HG02678 (cell line): Measurements from ENCODE around the gene CEMIP.

ENCODE experiments used
- ATAC-seq: cut with Tn5 transposase; IDR thresholded peaks from one replicate; pipeline ENCODE4 v1.9.1; 2021; ENCODE audit warnings: mild to moderate bottlenecking, moderate library complexity; ENCODE audit not compliant: unreplicated experiment

Gene CEMIP

DNA sequence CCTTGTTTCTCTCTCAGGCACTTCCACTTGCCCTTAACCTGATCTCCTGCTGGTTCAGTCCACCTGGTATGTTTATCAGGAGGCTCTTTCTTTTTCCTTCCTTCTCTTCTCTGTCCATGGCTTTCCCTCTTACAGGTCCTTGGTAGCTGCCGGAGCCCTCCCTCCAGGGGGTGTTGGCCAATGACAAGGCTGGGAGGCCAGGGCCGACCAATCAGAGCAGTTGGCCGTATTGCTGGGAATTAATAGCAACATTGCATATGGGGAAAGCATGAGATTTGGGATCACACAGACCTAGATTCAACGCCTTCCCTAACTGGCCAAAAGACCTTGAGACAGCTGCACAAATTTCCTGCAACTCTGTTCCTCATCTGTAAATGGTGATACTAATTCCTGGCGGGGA, 62.4 kb downstream of the CEMIP start:
- no peak for ATAC-seq

DNA sequence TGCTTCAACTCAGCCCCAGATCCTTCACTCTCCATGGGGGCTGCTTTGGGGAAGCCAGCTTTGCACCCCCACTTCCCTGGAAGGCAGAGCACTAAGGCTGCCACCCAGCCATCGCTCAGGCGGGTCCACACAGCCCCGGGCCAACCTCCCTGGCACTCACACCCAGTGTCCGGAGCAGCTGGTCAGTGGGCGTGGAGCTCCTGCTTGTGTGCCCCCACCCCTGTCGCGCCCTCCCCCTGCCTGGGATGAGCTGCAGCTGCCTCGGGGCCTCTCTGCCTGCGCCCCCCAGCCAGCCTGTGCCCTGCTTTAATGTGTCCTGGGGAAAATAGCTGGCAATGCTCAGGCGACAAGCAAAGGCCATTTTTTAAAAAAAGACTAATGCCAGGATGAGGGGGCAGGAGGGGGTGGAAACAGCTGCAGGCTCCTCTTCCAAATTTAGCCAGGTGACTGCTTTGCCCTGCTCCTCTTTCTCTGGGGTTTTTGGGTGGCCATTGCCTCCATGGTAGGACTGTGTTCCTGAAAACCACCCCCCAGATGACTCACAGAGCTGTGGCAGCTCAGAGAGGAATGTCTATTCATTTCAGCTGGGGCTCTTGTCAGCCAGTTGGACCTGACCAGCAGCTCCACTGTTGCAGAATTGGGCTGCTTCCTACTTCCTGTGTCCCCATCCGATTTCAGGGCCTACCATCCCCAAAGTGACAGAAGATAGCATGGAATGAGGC, 65.0 kb downstream of the CEMIP start:
- ATAC-seq: no peak

DNA sequence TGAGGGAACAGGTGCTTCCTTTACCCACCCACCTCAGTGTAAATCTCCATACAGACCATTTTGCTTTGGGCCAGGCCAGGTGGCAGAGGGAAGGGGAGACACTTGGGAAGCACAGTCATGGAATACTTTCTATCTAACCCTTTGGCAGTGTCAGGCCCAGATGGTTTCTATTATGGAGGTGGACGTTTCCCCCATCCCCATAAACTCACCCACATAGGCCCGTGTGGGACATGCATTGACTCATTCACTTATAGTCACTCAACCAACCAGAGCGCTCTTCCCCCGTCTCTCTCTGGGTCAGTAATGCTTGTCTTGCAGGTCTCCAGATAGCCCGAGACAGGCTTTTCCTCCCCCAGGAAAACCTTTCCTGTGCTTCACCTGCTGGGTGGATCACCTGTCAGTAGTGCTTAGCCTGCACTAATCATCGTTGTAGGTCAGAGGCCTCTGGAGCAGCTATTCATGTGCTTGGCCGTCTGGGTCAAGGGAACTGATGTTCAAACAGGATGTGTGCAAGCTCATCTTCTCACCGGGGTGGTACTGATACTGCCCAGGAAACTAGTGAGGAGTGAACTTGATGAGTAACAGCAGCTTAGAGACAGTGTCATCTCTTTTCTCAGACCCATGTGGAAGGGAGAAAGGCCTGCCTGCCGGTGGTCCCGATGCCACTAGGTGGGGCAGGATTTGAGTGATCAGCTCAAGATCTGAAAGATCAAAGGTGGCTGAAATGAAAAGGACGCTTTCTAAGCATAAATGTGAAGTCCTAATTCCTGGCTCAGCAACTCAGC, 67.1 kb downstream of the CEMIP start:
- no peak for ATAC-seq

DNA sequence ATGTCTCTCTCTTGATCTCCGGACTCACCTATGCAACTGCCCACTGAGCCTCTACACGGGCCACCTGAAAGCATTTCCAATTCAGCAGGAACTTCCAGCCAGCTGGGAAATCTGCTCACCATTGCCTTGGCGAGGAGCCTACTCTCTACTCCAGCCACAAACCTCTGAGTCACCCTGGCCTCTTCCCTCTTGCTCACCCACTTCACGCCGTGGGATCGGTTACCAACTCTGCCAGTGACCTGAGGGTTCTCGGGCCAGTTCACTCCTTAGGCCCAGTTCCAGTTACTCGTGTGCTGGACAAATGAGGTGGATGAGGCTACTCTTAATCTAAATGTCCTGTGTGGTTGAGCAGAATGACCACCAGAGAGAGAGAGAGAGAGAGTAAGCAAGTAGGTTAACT, 70.1 kb downstream of the CEMIP start:
- no peak for ATAC-seq

DNA sequence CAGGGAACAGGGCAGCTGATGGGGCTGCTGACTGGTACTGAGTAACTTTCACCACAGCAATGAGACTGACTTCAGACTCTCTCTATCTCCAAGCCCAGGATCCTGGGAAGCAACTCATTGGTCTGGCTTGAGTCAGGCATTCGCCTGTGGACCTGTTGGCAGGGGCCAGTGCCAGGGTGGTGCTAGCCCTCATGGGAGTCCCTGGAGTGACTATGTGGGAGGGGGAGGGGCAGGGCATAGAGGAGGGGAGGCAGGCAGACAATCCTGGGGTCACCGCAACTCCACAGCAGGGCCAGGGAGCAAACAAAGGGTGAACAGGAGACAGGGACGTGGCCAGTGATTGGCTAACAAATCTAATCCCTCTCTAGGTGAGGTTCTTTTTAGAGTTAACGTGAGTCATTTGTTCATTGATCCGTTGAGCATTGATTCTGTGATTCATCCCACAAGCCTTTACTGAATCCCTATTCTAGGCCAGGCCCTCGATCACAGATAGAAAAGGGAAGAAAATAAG, 71.8 kb downstream of the CEMIP start:
- no peak for ATAC-seq

GRCh38 chr15:80852676-80853075, 73.5 kb downstream of the CEMIP start:
- ATAC-seq: no peak

DNA sequence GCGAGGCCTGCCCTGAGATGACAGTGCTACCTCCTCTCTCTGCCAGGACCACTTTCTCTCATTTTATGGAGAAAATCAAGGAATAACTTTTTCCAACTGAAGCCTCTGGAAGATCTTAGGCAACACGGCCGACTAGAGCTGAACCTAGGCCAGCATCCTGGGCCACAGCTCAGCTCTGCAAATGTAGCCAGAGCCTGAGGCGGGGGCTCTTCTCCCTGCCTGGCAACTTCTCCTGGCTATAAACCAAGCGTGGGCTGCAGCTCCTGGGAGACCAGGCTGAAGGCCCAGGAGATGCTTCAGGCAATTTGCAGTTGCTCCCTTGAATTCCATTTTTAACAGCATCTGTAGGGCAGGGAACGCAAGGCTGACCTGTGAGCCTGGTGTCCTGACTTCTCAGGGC, 74.9 kb downstream of the CEMIP start:
- no peak for ATAC-seq

- ATAC-seq: no peak
These were observed 76.0 kb downstream of the CEMIP start for GRCh38 chr15:80855206-80855605.

DNA sequence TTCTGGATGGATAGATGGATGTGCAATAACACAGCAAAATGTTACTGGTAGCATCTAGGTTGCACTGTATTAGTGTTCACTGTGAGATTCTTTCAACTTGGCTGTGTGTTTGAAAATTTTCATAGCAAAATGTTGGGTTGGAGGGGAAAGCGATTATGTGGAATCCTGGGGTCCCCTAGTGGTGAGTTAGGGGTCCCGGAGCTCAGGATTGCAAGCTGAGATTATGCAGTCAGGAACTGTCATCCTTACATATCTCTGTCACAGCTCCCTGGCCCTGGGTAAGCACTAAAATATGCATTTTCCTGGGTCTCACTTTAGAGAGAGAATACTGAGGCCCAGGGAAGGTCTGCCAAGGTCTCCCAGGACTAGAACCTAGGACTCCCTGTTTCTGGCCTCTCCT, 77.2 kb downstream of the CEMIP start:
- ATAC-seq: no peak

GRCh38 chr15:80856809-80857377, 77.7 kb downstream of the CEMIP start:
- ATAC-seq: no peak

- no peak for ATAC-seq
These were observed 82.6 kb downstream of the CEMIP start for GRCh38 chr15:80861731-80862170.

DNA sequence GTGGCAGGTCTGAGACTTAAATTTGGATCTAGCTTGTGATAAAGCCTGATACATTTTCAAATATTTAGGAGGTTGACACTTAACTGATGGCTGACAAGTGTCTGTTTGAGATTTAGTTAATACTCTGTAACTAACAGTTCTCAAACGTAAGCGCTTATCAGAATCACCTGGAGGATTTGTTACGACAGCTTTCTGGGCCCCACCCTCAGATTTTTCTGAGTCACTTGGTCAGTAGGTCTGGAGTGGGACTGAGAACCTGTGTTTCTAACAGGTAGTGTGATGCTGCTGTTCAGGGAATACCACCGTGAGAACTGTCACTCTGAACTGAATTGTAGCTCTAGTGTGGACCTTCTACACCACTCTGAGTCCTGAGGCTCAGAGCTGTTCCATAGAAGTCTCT, 85.5 kb downstream of the CEMIP start:
- no peak for ATAC-seq

DNA sequence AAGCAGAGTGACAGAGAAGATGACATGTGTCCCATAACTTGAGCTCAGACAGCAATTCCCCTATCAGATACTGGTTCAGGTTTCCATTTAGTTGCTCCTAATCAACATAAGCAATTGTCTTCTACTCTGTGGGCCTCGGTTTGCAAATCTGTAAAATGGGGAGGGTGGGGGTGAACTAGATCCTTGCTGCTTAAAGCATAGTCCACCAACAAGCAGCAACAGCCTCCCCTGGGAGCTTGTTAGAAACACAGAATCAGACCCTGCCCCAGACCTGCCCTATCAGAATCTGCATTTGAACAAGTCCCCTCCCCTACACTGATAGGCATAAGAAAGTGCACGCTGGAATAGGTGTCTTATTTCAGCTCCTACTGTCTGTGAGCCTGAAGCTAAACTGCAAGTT, 87.8 kb downstream of the CEMIP start:
- ATAC-seq: no peak

GRCh38 chr15:80870366-80870765, 91.2 kb downstream of the CEMIP start:
- ATAC-seq: no peak

GRCh38 chr15:80870893-80871292, 91.7 kb downstream of the CEMIP start:
- no peak for ATAC-seq

DNA sequence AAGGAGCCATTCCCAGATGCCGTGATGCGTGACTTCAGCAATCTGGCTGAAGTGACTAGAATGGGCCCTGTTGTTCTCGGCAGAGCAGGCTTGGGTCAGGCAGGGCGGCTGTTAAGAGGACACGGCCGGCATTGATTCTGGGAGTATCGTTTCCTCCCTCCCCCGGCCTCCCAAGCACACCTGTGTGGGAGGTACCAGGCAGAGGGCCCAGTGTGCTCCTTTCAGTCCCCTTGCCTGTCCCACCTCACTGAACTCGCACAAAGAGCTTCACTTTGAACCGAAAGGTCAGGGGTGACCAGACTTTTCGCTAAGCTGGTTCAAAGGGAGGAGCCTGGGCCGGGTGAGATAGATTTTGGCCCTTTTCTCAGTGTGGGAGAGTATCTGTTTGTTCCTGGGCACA, 92.7 kb downstream of the CEMIP start:
- ATAC-seq: no peak

DNA sequence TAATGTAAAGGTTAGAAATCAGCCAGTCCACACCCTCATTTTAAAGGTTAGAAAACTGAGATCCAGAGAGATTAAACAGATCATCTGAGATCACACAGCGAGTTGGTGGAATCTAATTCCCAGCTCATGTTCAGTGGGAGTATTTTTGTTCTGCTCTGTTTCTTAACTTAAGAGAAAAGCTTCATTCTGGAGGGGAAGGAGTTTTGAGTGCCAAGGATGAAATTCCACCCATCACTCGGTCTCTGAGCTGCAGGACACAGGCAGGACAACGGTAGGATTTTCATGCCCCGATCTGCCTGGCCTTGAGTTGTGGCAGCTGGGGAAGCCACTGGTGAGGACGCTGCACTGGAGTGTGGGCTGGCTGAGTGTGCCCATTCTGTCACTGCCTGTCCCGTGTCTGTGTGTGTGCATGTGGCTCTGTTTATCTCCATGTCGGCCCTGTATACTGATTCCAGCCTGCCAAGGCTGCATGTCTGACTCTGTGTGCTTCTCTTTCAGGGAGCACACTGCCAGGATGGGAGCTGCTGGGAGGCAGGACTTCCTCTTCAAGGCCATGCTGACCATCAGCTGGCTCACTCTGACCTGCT, 94.3 kb downstream of the CEMIP start:
- no peak for ATAC-seq

DNA sequence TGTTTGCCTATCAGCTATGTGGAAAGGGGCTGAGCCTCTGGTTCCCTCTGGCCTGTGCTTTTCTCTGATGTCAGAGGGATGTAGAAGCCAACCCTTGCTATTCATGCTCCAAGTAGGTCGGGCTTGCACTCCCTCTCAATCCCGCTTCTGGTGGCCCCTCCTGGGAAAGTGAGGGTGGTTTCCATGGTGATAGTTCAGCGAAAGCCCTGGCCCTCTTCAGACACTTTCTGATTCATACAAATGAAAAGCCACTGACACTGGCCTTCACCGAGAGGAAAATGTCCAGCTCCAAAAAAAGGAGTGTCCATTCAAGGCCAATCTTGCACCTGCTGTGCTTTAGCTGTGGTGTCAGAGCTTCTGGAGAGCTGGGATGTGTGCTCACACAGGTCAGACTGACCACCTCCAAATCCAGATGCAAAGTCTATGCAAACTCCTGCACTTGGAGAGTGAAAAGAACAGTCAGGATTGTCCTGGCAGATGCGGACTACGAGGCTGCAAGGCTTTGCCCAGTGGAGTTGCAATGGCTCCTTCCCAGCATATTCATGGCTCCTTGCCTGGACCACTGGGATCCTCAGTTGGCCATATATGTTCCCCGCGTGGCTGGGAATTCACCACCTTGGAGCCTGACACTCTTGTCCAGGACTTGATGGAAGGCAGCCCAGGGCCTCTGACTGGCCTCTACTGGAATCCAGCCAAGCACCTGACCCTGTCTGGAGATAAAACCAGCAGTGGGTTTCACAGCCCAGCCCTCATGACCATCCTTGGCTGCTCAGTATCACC, 96.6 kb downstream of the CEMIP start:
- ATAC-seq: no peak

DNA sequence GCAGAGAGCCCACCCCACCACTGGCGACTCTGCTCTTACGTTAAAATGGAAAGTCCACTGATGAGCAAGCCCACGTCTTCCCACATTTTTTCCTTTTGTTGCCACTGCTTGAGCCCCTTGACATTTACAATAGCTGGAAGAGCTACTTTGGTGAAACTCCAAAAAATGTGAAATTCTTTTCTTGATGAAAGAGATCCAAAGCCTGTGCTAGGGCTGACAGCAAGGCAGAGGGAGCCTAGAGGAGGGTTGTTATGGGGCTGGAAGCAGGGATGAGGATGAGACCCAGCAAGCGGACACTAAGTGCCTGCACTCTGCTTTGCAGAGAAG, 97.1 kb downstream of the CEMIP start:
- no peak for ATAC-seq

DNA sequence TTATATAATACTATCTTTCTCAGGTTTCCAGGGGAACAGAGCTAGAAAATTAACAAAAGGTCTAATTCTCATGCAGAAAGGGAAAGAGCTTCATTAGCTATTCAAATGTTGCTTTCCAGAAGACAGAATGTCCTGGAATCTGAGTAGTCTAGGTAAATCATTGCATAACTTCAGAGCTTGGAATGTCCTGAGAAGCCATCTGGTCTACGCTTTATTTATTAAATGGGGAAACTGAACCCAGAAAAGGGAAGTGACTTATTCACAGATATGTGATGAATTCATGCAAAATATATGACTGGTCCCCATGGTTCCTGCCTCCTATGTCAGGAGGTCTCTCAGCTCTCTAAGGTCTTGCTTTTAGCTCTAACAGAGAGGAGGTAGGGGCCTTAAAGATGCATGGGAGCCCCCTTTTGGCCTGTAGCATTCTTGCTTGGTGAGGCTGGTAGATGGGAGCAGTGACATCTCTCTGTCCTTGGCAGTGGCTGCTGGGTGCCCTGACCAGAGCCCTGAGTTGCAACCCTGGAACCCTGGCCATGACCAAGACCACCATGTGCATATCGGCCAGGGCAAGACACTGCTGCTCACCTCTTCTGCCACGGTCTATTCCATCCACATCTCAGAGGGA, 99.2 kb downstream of the CEMIP start:
- ATAC-seq: no peak

GRCh38 chr15:80878867-80879250, 99.7 kb downstream of the CEMIP start:
- no peak for ATAC-seq
